Erythroblast (primary cell): ENCODE data around the gene C22orf23.

Experiments
- GATA1 ChIP-seq: IDR thresholded peaks from 2 replicates; pipeline ENCODE4 v1.6.1; 2011; ENCODE audit warnings: low read depth, mild to moderate bottlenecking, control low read depth, low read length, moderate library complexity
- POLR2A ChIP-seq: IDR thresholded peaks from 2 replicates; pipeline ENCODE4 v1.6.1; 2011; ENCODE audit warnings: mild to moderate bottlenecking, low read length

- TF ChIP-seq POLR2A (no peak), GATA1 (no peak)
Measured at GRCh38 chr22:37930952-37931440, 22.4 kb downstream of the C22orf23 start.
